ENCODE measurements around the gene SORBS2.

SORBS2 gene

GRCh38 chr4:185541251-185541727 lies 270.7 kb downstream of the SORBS2 start:
- DNase-seq: no peak

GRCh38 chr4:185540487-185541120 lies 271.4 kb downstream of the SORBS2 start:
- no peak for DNase-seq

GRCh38 chr4:185540040-185540439 lies 272.0 kb downstream of the SORBS2 start:
- no peak for DNase-seq

GRCh38 chr4:185538806-185539205 lies 273.2 kb downstream of the SORBS2 start:
- no peak for DNase-seq

GRCh38 chr4:185536411-185536709 lies 275.6 kb downstream of the SORBS2 start:
- no peak for DNase-seq

- DNase-seq: no peak
Measured at GRCh38 chr4:185535612-185536410, 276.2 kb downstream of the SORBS2 start.

Data from activated CD8-positive, alpha-beta memory T cell treated with anti-CD3 and anti-CD28 coated beads, Interleukin-2, amount 50 U/mL, for 48 hours (primary cell).